Inflammatory macrophage treated with lipopolysaccharide for 1 hour (primary cell): ENCODE measurements around the gene HAP1.
"Not testable (repeated sequence)": the region's sequence is repeated elsewhere in the genome, so short reads cannot be mapped to it uniquely, and the experiment has no call there.

Experiments
- DNase-seq, 2 donors: peaks; one replicate each; pipeline ENCODE4 v3.0.0-alpha.2; 2020 to 2022

The HAP1 gene

DNA sequence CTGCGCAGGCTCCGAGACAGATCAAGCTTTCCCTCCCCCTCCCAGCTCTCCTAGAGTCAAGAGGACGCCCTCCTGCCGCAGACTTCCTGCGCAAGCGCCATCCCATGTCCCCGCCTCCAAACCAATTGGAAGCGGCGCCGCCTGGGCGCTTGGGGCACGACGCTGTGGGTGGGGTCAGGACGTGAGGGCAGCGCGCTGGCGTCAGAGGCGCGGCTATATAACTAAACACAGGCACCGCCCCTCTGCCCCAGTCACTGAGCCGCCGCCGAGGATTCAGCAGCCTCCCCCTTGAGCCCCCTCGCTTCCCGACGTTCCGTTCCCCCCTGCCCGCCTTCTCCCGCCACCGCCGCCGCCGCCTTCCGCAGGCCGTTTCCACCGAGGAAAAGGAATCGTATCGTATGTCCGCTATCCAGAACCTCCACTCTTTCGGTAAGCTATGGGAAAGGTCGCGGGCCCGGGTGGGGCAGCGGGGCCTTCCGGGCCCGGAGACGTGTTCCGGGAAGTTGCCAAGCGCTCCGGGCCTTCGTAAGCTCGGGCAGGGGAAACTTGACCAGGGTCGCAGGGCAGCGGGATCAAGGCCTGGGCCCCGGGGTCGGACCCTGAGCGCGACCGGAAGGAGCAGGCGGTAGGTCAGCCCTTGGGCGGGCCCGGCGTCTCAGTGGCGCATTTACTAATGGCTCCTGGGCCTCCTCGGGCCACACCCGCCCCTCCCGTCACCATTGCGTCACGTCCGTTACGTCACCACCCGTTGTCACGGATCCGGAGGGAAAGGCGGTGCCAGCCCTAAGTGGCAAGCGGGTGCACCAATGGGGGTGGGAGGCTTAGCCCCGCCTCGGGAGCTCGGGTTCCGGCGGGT, 45.6 kb downstream of the HAP1 start, which contains the start of gene EIF1:
TSS of gene EIF1 (plus strand) at position 245 of the 856 bp plus-strand sequence. CDS start at position 399, 154 bp downstream.
- DNase-seq = peak; percentile 99 to 100

DNA sequence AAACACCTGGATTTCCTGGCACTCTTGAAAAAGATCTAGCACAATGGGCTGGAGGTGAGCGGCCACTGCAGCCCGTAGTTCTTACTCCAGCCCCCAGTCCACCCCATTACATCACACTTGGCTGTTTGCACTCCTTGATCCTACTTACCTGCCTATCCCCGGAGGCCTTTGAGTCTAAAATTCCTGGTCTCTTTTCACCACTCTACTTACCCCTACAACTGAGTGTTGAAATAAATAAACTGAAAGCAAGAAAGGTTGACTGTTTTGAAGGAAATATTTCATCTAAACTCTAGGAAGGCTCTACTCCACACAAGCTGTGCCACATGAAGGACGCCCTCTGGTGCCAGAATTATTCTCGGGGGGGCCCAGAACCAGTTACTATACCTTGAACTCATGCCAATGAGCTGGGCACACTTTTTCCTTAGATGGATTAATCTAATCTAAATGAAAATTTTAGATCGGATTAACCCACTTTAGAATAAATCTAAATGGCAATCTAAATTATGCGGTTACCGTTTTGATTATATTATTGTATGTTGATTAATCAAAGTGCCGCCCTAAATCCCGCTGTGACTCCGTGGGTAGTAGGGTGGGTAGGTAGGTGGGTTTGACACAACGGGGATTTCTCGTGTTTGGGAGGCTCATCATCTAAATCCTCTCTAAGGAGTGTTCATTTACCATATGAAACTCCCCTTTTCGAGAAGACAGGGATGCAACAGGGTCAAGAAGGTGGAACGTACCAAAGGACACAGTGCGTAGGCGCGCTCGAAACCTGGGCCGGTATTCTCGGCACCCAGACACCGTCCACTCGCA, 46.4 kb downstream of the HAP1 start:
- DNase-seq = peak in 1 of 2 donors; percentile 37

DNA sequence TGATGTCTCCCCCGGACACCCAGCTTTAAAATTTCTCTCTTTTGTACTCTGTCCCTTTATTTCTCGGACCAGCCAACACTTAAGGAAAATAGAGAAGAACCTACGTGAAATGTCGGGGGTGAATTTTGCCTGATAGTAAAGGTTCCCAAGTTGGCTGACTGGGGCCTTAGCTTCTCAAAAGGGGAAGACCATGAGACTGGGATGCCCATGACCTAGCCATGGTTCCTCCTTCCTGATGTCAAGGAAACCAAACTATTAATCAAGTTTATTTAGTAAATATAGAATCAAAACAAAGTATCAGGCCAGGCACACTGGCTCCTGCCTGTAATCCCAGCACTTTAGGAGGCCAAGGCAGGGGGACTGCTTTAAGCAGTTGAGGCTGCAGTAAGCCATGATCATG, 48.2 kb downstream of the HAP1 start:
- peak; percentile 64 to 65 for DNase-seq

DNA sequence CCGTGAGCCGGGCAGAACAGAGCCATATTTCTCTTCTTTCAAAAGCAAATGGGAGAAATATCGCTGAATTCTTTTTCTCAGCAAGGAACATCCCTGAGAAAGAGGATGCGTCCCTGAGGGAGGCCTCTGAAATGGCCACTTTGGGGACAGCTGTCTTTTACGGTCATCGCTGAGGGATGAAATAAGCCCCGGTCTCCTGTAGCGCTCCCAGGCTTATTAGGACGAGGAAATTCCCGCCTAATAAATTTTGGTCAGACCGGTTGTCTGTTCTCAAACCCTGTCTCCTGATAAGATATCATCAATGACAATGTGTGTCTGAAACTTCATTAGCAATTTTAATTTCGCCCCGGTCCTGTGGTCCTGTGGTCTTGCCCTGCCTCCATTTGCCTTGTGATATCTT, 48.7 kb downstream of the HAP1 start:
- DNase-seq = not testable (repeated sequence)

DNA sequence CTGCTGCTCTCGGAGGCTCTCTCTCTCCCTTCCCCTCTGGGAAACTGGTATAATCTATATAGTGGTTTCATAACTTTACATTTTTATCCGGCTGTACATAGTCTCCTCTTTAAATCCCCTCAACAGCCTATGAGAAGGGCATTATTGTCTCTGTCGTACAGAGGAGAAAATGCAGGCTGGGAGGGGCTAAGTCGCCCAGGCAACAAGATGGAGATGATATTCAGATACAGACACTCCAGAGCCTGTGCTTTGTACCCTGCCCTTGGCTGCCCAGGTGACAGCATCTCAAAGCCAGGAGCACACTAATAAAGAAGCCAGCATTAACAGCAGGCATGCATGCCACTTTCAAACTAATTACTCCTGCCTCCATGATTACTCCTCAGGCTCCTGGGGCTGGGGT, 50.4 kb downstream of the HAP1 start:
- no peak for DNase-seq

DNA sequence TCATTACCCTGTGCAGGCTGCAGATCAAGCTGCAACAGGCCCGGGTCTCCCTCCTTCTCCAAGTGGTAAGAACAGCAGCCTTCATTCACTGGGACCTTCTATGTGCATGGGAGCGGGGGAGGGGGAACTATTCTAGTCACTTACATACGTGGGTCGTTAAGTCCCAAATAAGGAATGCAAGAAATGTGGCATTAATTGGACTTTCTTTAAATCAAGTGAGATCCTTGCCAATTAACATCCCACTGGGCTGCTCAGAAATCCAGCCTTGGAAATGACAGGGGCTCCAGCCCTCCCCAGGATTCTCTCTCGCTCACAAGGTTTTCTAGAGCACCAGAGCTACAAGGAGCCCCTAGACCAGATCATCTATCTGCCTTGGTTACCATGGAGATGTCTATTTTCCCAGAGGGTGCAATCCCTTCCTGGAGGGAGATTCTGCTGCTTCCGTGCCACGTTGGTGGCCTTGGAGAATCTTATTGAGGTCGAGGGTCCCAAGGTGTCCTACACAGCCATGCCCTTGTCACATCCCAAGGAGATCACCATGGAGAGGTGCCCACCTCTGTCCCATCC, 50.9 kb downstream of the HAP1 start:
- DNase-seq = no peak

DNA sequence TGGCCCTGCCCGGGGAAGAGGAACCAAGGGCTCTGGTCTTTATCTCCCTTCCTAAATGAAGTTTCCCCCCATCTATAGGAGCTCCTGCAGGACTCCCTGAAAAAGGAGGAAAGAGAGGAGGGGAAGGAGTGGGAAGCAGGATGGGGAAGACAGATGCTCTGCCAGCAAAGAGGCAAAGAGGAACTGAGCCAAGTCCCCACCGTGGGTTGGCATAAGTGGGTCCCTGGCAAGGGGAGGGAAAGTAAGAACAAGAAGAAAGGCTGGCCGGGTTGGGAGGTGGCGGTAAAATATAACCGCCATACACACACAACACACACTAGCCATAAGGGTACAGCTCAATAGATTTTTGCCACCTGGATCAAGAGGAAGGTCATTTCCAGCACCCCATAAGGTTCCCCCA, 51.8 kb downstream of the HAP1 start:
- peak; percentile 54 to 61 for DNase-seq

DNA sequence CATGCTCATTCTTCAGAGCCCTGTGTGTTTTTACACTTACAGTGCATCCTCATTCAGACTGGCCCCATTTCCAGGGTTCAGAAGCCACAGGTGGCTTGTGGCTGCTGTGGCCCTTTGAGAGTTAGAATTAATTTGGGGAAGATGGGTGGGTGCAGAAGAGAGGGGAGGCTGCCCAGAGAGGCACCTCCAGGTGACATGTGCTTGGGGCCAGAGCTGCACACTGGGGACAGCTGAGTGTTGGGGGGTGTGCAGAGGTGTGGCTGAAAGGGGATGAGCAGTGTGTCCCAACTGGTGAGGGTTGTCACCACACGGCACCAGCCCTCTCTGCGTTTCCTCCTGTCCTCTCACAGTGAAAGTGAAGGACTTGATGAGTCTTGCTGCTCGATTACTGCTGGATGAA, 52.7 kb downstream of the HAP1 start:
- DNase-seq = no peak

DNA sequence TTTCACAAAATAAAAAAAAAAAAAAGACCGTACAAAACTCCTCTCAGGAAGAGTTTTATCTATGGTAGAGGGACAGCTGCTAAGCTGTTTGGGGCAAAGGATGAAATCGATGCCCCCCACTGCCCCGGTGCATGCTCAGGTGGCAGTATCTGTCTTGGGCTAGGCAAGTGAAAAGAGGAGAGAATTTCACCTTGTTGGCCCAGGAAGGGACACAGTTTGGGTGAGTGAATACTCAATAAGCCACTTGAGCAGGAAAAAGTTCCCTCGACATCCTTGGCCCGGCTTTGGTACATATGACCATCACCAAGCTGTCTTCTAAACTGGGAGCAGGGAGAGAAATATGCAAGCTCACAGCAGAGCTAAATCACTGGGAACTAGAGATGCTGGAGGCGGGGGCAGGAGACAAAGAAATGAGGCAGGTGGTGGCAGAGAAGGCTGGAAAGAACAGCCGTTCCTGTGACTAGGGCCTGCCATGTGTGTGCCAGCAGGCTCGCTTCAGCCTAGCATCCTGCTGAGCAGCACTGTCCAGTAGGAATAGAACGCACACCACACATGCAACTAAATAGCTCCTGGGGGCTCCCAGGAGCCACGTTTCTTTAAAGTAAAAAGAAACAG, 53.9 kb downstream of the HAP1 start:
- DNase-seq = no peak

DNA sequence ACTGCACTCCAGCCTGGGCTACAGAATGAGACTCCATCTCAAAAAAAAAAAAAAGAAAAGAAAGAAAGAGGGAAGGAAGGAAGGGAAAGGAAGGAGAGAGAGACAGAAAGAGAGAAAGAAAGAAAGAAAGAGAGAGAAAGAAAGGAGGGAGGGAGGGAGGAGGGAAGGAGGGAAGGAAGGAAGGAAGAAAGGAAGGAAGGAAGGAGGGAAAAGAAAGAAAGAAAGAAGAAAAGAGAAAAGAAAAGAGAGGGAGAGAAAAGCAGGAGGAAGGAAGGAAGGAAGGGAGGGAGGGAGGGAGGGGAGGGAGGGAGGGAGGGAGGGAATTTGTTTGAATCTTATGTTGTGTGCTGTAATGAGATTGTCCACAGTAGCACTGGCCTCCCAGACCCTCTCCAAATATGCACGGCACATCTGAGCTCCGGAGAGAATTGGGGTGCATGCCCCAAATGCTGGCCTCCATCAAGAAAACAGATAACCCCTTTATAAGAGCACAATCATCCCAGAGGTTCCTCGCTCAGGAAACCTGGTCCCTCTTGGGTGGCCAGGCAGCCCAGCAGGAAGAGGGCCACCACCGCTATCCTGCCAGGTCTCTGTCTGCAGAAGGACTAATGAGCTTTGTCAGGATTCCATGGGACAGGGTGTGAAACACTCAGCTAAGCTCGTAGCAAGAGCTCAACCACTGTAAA, 54.6 kb downstream of the HAP1 start:
- no peak for DNase-seq

DNA sequence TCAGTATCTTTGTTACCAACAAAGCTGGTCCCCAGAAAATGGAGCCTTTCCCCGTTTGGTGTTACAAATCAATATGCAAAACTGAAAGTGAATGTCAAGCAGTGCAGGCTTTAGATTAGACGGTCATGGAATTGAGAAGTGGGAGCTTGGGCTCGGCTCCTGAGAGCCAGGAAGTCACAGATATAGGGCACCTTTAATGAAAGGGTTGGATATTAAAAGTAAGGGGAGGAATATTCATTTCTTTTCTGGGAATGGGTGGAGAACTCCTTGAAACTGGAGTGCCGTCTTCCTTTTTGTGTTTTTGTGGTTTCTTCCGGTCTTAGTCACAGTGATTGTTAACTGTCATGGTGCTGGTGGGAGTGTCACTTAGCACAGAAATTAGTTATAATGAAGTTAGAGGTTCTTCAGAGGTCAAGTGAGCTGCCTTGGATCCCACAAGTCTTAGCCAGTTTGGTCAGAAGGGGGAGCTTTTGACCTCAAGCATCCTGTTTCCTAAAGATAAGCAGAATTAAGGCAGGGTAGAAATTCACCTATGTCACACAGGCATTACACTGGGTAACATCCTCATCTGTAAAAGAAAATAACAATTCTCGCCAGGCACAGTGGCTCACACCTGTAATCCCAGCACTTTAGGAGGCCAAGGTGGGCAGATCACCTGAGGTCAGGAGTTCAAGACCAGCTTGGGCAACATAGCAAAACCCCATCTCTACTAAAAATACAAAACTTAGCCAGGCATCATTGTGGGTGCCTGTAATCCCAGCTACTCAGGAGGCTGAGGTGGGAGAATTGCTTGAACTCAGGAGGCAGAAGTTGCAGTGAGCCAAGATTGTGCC, 55.3 kb downstream of the HAP1 start:
- DNase-seq = peak; percentile 81 to 85

DNA sequence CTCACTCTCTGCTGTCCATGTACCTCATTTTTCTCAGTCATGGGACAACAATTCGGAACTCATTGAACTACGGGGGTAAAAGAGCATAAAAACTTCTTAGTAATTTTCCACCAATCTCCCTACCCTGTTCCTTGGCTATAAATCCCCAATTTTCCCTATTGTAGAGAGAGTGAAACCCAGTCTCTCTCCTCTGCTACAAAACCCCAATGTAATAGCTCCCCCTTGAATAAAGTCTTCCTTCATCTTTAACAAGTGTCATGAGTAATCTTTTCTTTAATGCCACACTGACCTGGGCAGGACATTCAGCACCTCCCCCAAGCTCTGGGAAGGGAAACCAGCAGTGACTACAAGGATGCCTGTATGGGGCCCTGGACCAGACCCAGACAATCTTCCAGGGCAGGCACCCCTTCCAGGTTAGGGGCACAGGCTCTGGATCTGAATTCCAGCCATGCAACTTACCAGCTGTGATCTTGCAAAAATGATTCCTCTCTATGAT, 56.0 kb downstream of the HAP1 start:
- DNase-seq = peak; percentile 34 to 52

DNA sequence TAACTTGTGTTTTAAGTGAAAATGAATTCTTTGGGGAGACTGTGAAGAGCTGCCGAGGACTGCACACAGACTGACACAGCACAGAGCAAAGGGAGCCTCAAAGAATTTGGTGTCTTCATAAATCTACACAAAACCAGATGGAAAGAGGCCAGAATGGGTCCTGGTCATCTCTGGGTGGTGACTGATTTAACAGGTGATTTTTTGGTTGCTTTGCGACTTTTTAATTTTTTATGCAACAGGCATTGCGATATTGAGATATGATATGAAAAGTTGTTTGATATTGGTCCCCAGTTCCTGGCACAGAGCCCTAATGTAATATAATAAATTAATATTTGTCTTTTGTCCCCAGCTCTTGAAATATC, 58.4 kb downstream of the HAP1 start:
- DNase-seq = no peak

DNA sequence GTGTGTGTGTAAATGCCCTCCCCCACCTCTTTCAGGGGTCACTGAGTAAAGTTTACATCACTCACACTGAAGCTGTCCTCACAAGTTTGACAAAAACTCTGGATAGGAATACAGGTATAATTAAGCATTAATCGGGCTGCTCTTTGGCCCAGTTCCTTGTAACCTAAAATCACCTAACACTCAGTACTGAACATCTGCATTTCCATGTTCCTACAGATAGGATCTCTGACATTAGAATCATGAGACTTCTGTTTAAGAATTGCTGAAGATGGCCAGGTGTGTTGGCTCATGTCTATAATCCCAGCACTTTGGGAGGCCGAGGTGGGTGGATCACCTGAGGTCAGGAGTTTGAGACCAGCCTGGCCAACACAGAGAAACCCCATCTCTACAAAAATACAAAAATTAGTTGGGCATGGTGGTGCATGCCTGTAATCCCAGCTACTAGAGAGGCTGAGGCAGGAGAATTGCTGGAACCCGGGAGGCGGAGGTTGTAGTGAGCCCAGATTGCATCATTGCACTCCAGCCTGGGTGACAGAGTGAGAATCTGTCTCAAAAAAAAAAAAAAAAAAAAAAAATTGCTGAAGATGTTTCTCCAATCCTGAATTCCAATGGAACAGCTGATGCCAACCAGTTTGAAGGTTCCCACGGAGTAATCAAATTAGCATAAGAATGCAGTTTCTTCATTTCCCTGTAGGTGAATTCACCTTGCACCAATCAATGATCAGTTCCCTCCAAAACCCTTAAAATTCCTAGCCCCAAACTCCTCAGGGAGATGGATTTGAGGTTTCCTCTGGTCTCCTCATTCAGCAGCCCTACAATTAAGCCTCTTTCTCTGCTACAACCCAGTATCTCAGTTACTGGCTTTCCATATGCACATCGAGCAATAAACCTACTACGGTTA, 59.0 kb downstream of the HAP1 start:
- not testable (repeated sequence) for DNase-seq
